GM18861 (cell line): ENCODE results near the gene ALPK1.
"Not testable (repeated sequence)": the region's sequence is repeated elsewhere in the genome, so short reads cannot be mapped to it uniquely, and the experiment has no call there.

Experiments
- ATAC-seq: cut with Tn5 transposase; IDR thresholded peaks from one replicate; pipeline ENCODE4 v1.9.1; 2021; ENCODE audit not compliant: unreplicated experiment

Gene ALPK1

GRCh38 chr4:112377594-112378242, 80.5 kb downstream of the ALPK1 start:
- ATAC-seq, result no peak

GRCh38 chr4:112378243-112378620, 81.1 kb downstream of the ALPK1 start:
- ATAC-seq, result no peak

- ATAC-seq, result no peak
These were observed 81.7 kb downstream of the ALPK1 start for GRCh38 chr4:112378858-112379257.

GRCh38 chr4:112379306-112379705, 82.1 kb downstream of the ALPK1 start:
- ATAC-seq, result no peak

- no peak for ATAC-seq
These were observed 85.0 kb downstream of the ALPK1 start for GRCh38 chr4:112381996-112382692.

GRCh38 chr4:112386071-112386470, 88.9 kb downstream of the ALPK1 start:
- ATAC-seq, result no peak

GRCh38 chr4:112402098-112402497, 104.9 kb downstream of the ALPK1 start:
- ATAC-seq, result no peak

GRCh38 chr4:112403101-112403945, 106.2 kb downstream of the ALPK1 start:
- ATAC-seq, result no peak

- no peak for ATAC-seq
These were observed 113.2 kb downstream of the ALPK1 start for GRCh38 chr4:112410364-112410763.

GRCh38 chr4:112410804-112411203, 113.6 kb downstream of the ALPK1 start:
- no peak for ATAC-seq

- no peak for ATAC-seq
These were observed 114.8 kb downstream of the ALPK1 start for GRCh38 chr4:112411781-112412550.

- no peak for ATAC-seq
These were observed 119.3 kb downstream of the ALPK1 start for GRCh38 chr4:112416464-112416863.

- ATAC-seq, result no peak
These were observed 120.9 kb downstream of the ALPK1 start for GRCh38 chr4:112418092-112418491.

- no peak for ATAC-seq
These were observed 124.7 kb downstream of the ALPK1 start for GRCh38 chr4:112421911-112422310.

- no peak for ATAC-seq
These were observed 125.5 kb downstream of the ALPK1 start for GRCh38 chr4:112422644-112423043.

- ATAC-seq, result no peak
These were observed 126.4 kb downstream of the ALPK1 start for GRCh38 chr4:112423591-112423990.

- no peak for ATAC-seq
These were observed 128.7 kb downstream of the ALPK1 start for GRCh38 chr4:112425823-112426222.

GRCh38 chr4:112426416-112426815, 129.2 kb downstream of the ALPK1 start:
- no peak for ATAC-seq

- ATAC-seq, result no peak
These were observed 134.0 kb downstream of the ALPK1 start for GRCh38 chr4:112431158-112431557.

GRCh38 chr4:112436987-112437386, 139.8 kb downstream of the ALPK1 start:
- no peak for ATAC-seq

- not testable (repeated sequence) for ATAC-seq
These were observed 145.1 kb downstream of the ALPK1 start for GRCh38 chr4:112442226-112442625.
